ENCODE measurements around the gene GRHL3.

GRHL3 gene

DNA sequence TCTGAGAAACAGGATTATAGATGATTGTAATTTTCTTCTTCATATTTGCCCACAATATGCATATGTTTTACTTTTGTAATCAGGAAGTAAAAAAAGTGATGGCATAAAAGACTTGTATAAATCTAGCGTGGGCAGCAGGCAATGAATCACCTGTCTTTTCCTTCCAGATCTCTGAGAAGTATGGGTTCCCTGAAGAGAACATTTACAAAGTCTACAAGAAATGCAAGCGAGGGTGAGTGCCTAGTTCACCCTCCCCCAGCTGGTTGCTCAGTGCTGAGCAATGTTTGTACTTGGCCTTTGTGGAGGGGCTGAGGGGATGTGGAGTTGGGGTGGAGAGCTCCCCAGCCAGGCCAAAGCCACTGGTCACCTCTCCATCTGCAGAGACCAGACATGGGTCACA lies 30.7 kb downstream of the GRHL3 start:
- no peak overlapping the region for H3K4me3 ChIP-seq (ENCODE audit: low read length)
- TF ChIP-seq, protein P1, sequence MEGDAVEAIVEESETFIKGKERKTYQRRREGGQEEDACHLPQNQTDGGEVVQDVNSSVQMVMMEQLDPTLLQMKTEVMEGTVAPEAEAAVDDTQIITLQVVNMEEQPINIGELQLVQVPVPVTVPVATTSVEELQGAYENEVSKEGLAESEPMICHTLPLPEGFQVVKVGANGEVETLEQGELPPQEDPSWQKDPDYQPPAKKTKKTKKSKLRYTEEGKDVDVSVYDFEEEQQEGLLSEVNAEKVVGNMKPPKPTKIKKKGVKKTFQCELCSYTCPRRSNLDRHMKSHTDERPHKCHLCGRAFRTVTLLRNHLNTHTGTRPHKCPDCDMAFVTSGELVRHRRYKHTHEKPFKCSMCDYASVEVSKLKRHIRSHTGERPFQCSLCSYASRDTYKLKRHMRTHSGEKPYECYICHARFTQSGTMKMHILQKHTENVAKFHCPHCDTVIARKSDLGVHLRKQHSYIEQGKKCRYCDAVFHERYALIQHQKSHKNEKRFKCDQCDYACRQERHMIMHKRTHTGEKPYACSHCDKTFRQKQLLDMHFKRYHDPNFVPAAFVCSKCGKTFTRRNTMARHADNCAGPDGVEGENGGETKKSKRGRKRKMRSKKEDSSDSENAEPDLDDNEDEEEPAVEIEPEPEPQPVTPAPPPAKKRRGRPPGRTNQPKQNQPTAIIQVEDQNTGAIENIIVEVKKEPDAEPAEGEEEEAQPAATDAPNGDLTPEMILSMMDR (conservative IDR thresholded peaks at IDR 0.05; ENCODE audit: low read depth, low read length): no peak
- DNase-seq (ENCODE audit: low read depth): no peak

DNA sequence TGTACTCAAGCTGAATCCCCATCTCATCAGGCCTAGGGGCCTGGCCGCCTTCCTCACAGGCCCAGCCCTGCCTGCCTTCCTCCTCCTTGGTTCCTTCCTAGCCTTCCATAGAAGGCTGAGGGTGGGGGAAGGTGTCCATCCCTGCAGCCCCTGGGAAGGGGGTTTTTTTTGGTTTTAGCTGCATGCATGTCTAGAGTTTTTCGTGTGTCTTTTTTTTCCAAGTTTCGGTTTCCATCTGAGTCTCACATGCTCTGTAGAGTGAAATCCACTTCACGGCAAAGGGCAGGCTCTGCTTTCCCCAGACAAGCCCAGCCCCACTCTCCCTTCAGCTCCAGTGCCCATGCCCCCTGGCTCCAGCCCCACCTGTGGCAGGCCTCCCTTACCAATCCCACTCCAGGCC lies 32.1 kb downstream of the GRHL3 start:
- DNase-seq (ENCODE audit: low read depth): no peak
- no peak overlapping the region for H3K4me3 ChIP-seq (ENCODE audit: low read length)
- TF ChIP-seq, protein P1 (conservative IDR thresholded peaks at IDR 0.05; ENCODE audit: low read depth, low read length): no peak

DNA sequence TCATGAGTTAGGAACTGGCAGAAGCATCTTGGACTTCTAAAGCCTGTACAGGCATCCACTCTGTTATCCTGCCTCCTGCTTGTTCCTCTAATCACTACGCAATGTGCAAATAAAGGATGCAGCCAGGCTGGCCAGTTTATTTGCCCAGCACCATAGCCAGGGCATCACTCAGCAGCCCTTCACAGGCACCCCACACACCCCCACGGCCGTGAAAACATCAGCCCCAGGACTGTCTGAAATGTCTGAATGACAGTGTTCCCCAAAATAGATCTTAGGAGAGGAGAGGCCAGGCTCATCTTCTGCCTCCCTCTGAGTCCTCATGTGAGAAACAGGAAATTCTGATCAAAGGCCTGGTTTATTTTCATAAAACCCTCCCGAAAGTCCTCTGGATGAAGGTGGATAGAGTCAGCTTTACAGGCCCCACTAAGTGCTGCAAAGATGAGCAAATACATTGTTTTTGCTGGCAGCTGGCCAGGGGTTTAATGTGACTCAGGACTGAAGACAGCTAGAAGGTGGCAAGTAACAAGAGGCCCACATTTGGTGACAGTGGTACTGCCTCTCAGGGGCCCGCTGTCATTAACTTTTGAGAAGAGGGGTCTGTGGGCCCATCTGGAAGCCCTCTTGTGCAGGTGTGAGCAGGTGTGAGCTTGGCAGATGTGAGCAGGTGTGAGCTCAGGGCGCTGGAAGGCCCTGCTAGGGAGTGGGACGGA lies 32.9 kb downstream of the GRHL3 start:
- H3K4me3 ChIP-seq (ENCODE audit: low read length): no peak overlapping the region
- TF ChIP-seq, protein P1 (conservative IDR thresholded peaks at IDR 0.05; ENCODE audit: low read depth, low read length): no peak
- DNase-seq (ENCODE audit: low read depth): no peak

DNA sequence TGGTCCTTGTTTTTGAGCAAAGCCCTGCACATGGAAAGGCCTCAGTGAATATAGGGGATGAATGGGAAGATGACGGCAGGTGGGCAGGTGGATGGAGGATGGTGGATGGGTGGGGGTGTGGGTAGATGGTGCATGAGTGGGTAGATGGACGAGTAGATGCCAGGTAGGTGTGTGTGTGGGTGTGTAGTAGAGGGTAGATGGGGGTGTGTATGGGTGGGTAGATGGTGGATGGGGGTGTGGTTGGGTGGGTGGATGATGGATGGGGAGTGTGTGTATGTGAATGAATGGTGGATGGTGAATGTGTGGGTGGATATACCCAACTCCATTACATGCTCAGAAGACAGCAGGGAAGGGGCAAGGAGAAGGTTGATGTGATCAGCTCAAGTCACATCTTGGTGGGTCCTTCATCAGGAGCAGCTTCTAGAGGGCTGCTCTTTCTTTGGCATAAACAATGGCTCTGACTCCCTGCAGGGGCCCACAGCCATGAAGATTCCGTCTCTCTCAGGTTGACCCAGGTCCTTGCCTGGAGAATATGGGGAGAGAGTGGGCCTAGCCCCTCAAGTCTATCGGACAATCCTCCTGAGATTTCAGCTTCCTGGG lies 34.2 kb downstream of the GRHL3 start:
- no peak for DNase-seq (ENCODE audit: low read depth)
- TF ChIP-seq, protein P1 (conservative IDR thresholded peaks at IDR 0.05; ENCODE audit: low read depth, low read length): no peak
- no peak overlapping the region for H3K4me3 ChIP-seq (ENCODE audit: low read length)

DNA sequence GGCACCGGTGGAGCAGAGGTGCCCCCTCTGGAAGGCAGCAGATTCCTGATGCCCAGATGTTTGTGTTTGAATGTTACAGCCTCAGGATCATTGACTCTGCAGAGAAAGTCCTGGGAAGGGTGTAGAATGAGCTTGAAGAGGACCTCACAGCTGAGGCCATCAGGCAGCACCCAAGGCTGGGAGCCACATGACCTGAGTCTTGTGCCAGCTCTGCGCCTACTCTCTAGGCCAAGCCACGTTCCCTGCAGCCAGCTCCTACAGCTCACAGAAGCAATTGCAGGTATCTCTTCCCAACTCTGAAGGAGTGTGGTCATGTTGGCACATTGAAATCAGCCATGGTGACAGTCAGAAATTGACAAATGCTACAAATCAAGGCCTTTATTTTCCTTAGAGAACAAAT lies 36.3 kb downstream of the GRHL3 start:
- no peak for DNase-seq (ENCODE audit: low read depth)
- TF ChIP-seq, protein P1 (conservative IDR thresholded peaks at IDR 0.05; ENCODE audit: low read depth, low read length): no peak
- no peak overlapping the region for H3K4me3 ChIP-seq (ENCODE audit: low read length)

DNA sequence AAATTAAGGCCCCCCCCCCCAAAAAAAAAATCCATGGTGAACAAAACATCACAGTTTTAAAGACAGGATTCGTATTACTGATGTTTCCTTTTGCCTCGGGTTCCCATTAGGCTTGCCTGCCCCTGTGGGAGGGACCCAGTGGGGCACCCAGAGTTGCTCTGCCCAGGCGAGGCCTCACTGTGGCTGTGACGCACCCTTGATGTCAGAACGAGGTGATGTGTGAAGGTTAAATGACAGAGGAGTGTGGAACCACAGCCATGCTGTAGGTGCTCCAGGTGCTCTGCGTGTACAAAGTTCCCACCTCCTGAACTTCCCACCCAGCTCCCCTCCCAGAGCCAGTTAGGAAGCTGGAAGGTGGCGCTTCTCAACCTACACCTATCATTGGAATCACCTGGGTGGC lies 37.9 kb downstream of the GRHL3 start:
- DNase-seq (ENCODE audit: low read depth): no peak
- TF ChIP-seq, protein P1 (conservative IDR thresholded peaks at IDR 0.05; ENCODE audit: low read depth, low read length): no peak

DNA sequence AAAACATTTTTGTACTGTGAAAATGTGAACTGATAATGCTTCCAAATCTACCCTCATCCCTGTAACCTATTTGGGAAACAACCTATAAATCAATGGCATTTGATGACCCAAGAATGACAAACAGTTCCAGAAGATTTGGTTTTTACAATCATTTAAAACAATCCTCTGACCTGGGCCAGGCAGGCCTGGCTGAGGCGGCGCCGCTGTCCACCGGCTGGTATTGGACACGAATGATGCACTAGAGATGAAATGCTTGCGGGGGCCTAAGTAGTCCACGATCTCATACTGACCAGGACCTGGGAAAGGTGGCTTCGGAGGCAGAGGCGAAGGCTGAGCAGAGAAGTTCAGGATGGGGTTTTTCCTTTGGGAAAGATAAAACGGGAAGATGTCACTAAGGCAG lies 41.5 kb downstream of the GRHL3 start:
- no peak overlapping the region for H3K4me3 ChIP-seq (ENCODE audit: low read length)
- TF ChIP-seq, protein P1 (conservative IDR thresholded peaks at IDR 0.05; ENCODE audit: low read depth, low read length): no peak
- no peak for DNase-seq (ENCODE audit: low read depth)

More for the DNA sequence above, 37.9 kb downstream of the GRHL3 start:
- H3K4me3 ChIP-seq (ENCODE audit: low read length): no peak overlapping the region

Measured in retinal pigment epithelial cell (primary cell).